ENCODE data around the gene PRR14L.

The PRR14L gene

DNA sequence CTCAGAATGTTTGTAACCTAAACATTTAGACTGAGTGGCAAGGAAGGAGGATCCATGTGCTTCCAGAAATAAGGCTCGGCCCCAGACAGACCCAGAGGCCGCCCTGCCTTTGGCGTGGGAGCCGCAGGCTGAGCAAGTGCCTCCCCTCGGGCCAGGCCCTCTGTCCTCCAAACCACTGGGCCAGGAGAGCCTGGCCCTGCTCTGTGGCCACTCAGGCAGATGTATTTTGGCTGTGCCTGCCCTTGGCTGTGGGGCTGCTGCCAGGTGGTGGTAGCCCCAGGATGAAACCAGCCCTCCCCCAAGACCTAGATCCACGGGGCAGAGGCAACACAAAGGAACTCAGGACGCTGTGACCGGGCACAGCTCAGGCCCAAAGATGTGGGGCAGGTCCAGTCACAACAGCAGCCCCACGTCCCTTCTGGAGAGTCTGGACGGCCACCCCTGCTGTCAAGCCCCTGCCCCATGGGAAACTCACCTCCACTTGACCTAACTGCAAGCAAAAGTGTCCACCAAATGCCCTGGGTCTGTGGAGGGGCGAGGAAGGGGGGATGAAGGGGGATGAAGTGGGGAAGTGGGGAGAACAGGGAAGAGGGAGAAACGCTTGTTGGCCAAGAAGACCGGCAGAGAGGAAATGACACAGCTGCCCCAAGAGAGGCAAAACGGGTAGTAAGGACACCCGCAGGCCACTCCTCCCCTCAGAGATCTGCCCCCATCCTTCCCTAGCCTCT, 111.9 kb downstream of the PRR14L start:
- DNase-seq = peak; percentile 59

DNA sequence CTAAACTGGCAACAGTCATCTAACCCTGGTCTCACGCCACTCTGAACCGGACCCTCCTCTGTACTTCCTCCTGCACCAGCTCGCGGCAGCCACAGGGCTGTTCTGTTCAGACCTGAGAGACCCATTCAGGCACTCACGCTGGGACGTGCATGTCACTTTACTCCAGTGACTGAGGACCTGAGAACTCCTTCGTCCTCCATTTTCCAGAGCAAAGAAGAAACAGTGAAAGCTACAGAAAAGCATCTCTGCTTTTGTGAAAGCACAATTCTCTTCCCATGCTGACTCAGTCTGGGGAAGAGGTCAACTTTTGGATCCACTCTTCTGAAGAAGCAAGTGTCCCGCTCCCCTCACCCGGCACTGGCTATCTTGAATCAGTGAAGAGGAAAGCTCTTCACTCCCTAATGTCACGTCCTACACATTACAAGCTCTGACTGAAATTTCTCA, 112.5 kb downstream of the PRR14L start:
- peak; percentile 53 for DNase-seq

DNA sequence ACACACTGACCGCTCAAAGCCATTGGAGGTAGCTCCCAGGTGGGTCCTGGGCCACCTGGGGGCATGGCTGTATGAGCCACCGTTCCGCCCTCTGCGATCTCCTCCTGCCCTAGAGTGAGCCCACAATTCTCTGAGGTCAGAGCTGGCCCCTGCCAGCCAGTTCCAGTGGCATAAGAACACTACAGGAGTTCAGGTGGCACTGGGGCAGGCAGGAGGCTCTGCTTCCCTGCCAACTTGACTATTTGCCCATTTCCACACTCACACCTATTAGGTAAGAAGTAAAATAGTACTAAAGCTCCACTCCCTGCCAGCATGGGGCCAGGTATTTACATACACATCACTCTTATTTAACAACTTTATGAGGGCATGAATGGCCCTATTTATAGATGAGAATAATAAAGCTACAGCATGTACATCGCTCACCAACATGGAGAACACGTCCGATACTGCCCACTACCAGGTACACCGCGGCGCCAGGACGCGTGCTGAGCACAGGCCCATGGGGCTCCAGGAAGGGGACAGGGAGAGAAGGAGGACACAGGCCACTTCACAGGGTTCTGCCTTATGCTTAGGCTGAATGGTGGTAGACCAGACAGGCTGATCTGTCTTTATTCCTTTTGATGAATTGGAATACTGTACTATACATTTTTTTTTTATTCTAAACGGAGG, 114.2 kb downstream of the PRR14L start:
- no peak for DNase-seq

DNA sequence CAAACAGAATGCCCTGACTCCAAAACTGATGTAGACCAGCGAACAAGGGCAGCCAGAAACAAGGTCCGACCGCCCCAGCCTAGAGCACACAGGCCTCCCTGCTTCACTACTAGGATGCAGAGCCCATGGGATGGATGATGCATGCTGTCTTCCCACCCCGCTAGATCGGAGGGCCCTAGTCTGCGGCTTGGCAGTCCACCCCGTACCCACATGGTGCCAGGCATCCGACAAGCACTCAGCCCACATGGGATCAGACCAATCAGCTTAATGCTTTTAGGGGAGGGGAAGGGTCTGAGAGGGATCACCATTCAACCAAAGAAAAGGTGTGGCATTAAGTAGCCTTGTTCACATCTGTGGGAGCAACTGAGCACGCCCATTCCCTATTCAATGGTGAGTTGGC, 118.5 kb downstream of the PRR14L start:
- no peak for DNase-seq
